ENCODE measurements around the gene SLC16A9. TPM values are rescaled to one million over a fixed set of nuclear protein-coding genes. Genes with fewer than 3 reads are reported as not detected.
"Not testable (repeated sequence)": the region's sequence is repeated elsewhere in the genome, so short reads cannot be mapped to it uniquely, and the experiment has no call there.

The SLC16A9 gene
- total RNA-seq, 1 experiment from 2014 or later: not detected

- H3K4me3 ChIP-seq (ENCODE audit: low read length); H3K4me2 ChIP-seq (ENCODE audit: low read depth, low read length, poor library complexity, severe bottlenecking); H3K36me3 ChIP-seq (ENCODE audit: insufficient read depth, low read length); H3K79me2 ChIP-seq (ENCODE audit: low read length); H3K9me3 ChIP-seq (ENCODE audit: low read length); H3K27ac ChIP-seq (ENCODE audit: low read length); H4K20me1 ChIP-seq (ENCODE audit: insufficient read depth, low read depth, low read length); H3K9me2 ChIP-seq (replicated peaks; ENCODE audit: insufficient read depth, low read length); H3K9ac ChIP-seq (ENCODE audit: low read length); H2AFZ ChIP-seq (ENCODE audit: low read length); H3K4me1 ChIP-seq (ENCODE audit: low read length); DNase-seq; H3K27me3 ChIP-seq (ENCODE audit: low read length): not testable (repeated sequence)
Observed at GRCh38 chr10:59733321-59734013, 23.8 kb upstream of the SLC16A9 start.

GRCh38 chr10:59732849-59733248 lies 23.2 kb upstream of the SLC16A9 start:
- H3K9ac ChIP-seq (ENCODE audit: low read length); H3K9me2 ChIP-seq (replicated peaks; ENCODE audit: insufficient read depth, low read length); H3K4me1 ChIP-seq (ENCODE audit: low read length); H3K27me3 ChIP-seq (ENCODE audit: low read length); H3K79me2 ChIP-seq (ENCODE audit: low read length); H3K9me3 ChIP-seq (ENCODE audit: low read length); DNase-seq; H3K4me3 ChIP-seq (ENCODE audit: low read length); H2AFZ ChIP-seq (ENCODE audit: low read length); H3K4me2 ChIP-seq (ENCODE audit: low read depth, low read length, poor library complexity, severe bottlenecking); H4K20me1 ChIP-seq (ENCODE audit: insufficient read depth, low read depth, low read length); H3K36me3 ChIP-seq (ENCODE audit: insufficient read depth, low read length); H3K27ac ChIP-seq (ENCODE audit: low read length): not testable (repeated sequence)

- not testable (repeated sequence) for DNase-seq; H4K20me1 ChIP-seq (ENCODE audit: insufficient read depth, low read depth, low read length); H3K79me2 ChIP-seq (ENCODE audit: low read length); H3K36me3 ChIP-seq (ENCODE audit: insufficient read depth, low read length); H3K4me1 ChIP-seq (ENCODE audit: low read length); H3K9me2 ChIP-seq (replicated peaks; ENCODE audit: insufficient read depth, low read length); H3K27ac ChIP-seq (ENCODE audit: low read length); H3K9me3 ChIP-seq (ENCODE audit: low read length); H2AFZ ChIP-seq (ENCODE audit: low read length); H3K4me3 ChIP-seq (ENCODE audit: low read length); H3K27me3 ChIP-seq (ENCODE audit: low read length); H3K4me2 ChIP-seq (ENCODE audit: low read depth, low read length, poor library complexity, severe bottlenecking); H3K9ac ChIP-seq (ENCODE audit: low read length)
Observed at GRCh38 chr10:59729167-59729566, 19.5 kb upstream of the SLC16A9 start.

- Histone ChIP-seq H3K27ac (ENCODE audit: low read length) (no peak overlapping the region), H3K4me1 (ENCODE audit: low read length) (no peaks in the 10 kb centered on the region), H3K27me3 (ENCODE audit: low read length) (no peaks in the 10 kb centered on the region), H3K4me2 (ENCODE audit: low read depth, low read length, poor library complexity, severe bottlenecking) (no peak overlapping the region), H3K9me3 (ENCODE audit: low read length) (no peaks in the 10 kb centered on the region), H2AFZ (ENCODE audit: low read length) (no peak overlapping the region), H3K9me2 (replicated peaks; ENCODE audit: insufficient read depth, low read length) (no peaks in the 10 kb centered on the region), H3K4me3 (ENCODE audit: low read length) (no peak overlapping the region), H3K36me3 (ENCODE audit: insufficient read depth, low read length) (no peaks in the 10 kb centered on the region), H4K20me1 (ENCODE audit: insufficient read depth, low read depth, low read length) (no peaks in the 10 kb centered on the region), H3K79me2 (ENCODE audit: low read length) (no peaks in the 10 kb centered on the region), H3K9ac (ENCODE audit: low read length) (no peak overlapping the region)
- DNase-seq: no peak
Observed at GRCh38 chr10:59724098-59724938, 14.7 kb upstream of the SLC16A9 start.

GRCh38 chr10:59720377-59720776 lies 10.7 kb upstream of the SLC16A9 start:
- Histone ChIP-seq H3K9me3 (ENCODE audit: low read length) (no peaks in the 10 kb centered on the region), H3K27me3 (ENCODE audit: low read length) (no peaks in the 10 kb centered on the region), H3K27ac (ENCODE audit: low read length) (no peak overlapping the region), H3K4me1 (ENCODE audit: low read length) (no peaks in the 10 kb centered on the region), H4K20me1 (ENCODE audit: insufficient read depth, low read depth, low read length) (no peaks in the 10 kb centered on the region), H2AFZ (ENCODE audit: low read length) (no peak overlapping the region), H3K79me2 (ENCODE audit: low read length) (no peaks in the 10 kb centered on the region), H3K36me3 (ENCODE audit: insufficient read depth, low read length) (no peaks in the 10 kb centered on the region), H3K4me3 (ENCODE audit: low read length) (no peak overlapping the region), H3K9ac (ENCODE audit: low read length) (no peak overlapping the region), H3K4me2 (ENCODE audit: low read depth, low read length, poor library complexity, severe bottlenecking) (no peak overlapping the region), H3K9me2 (replicated peaks; ENCODE audit: insufficient read depth, low read length) (no peaks in the 10 kb centered on the region)
- DNase-seq: no peak

- no peaks in the 10 kb centered on the region for H4K20me1 ChIP-seq (ENCODE audit: insufficient read depth, low read depth, low read length)
- no peaks in the 10 kb centered on the region for H3K36me3 ChIP-seq (ENCODE audit: insufficient read depth, low read length)
- no peaks in the 10 kb centered on the region for H3K9me2 ChIP-seq (replicated peaks; ENCODE audit: insufficient read depth, low read length)
- no peak overlapping the region for H3K4me3 ChIP-seq (ENCODE audit: low read length)
- H3K27me3 ChIP-seq (ENCODE audit: low read length): no peaks in the 10 kb centered on the region
- H3K79me2 ChIP-seq (ENCODE audit: low read length): no peaks in the 10 kb centered on the region
- H2AFZ ChIP-seq (ENCODE audit: low read length): no peak overlapping the region
- no peaks in the 10 kb centered on the region for H3K4me1 ChIP-seq (ENCODE audit: low read length)
- H3K27ac ChIP-seq (ENCODE audit: low read length): no peak overlapping the region
- H3K4me2 ChIP-seq (ENCODE audit: low read depth, low read length, poor library complexity, severe bottlenecking): no peak overlapping the region
- H3K9me3 ChIP-seq (ENCODE audit: low read length): no peaks in the 10 kb centered on the region
- H3K9ac ChIP-seq (ENCODE audit: low read length): no peak overlapping the region
- no peak for DNase-seq
Observed at GRCh38 chr10:59719374-59719773, 9.7 kb upstream of the SLC16A9 start.

GRCh38 chr10:59718257-59718656 lies 8.6 kb upstream of the SLC16A9 start:
- Histone ChIP-seq H3K36me3 (ENCODE audit: insufficient read depth, low read length) (no peaks in the 10 kb centered on the region), H2AFZ (ENCODE audit: low read length) (no peak overlapping the region), H3K4me1 (ENCODE audit: low read length) (no peaks in the 10 kb centered on the region), H3K9me3 (ENCODE audit: low read length) (no peaks in the 10 kb centered on the region), H4K20me1 (ENCODE audit: insufficient read depth, low read depth, low read length) (no peaks in the 10 kb centered on the region), H3K9ac (ENCODE audit: low read length) (no peak overlapping the region), H3K79me2 (ENCODE audit: low read length) (no peaks in the 10 kb centered on the region), H3K4me3 (ENCODE audit: low read length) (no peak overlapping the region), H3K27me3 (ENCODE audit: low read length) (no peaks in the 10 kb centered on the region), H3K27ac (ENCODE audit: low read length) (no peak overlapping the region), H3K9me2 (replicated peaks; ENCODE audit: insufficient read depth, low read length) (no peaks in the 10 kb centered on the region), H3K4me2 (ENCODE audit: low read depth, low read length, poor library complexity, severe bottlenecking) (no peak overlapping the region)
- no peak for DNase-seq

- Histone ChIP-seq H2AFZ (ENCODE audit: low read length) (no peak overlapping the region), H3K4me2 (ENCODE audit: low read depth, low read length, poor library complexity, severe bottlenecking) (no peak overlapping the region)
Observed at GRCh38 chr10:59713196-59713821, 3.7 kb upstream of the SLC16A9 start.

More at GRCh38 chr10:59713196-59713821, 3.7 kb upstream of the SLC16A9 start:
- H3K9me3 ChIP-seq (ENCODE audit: low read length): no peaks in the 10 kb centered on the region
- no peak overlapping the region for H3K9ac ChIP-seq (ENCODE audit: low read length)
- H3K27me3 ChIP-seq (ENCODE audit: low read length): no peaks in the 10 kb centered on the region
- H3K4me1 ChIP-seq (ENCODE audit: low read length): no peaks in the 10 kb centered on the region
- no peak overlapping the region for H3K4me3 ChIP-seq (ENCODE audit: low read length)
- no peaks in the 10 kb centered on the region for H3K79me2 ChIP-seq (ENCODE audit: low read length)
- no peaks in the 10 kb centered on the region for H4K20me1 ChIP-seq (ENCODE audit: insufficient read depth, low read depth, low read length)
- H3K9me2 ChIP-seq (replicated peaks; ENCODE audit: insufficient read depth, low read length): no peaks in the 10 kb centered on the region
- H3K36me3 ChIP-seq (ENCODE audit: insufficient read depth, low read length): no peaks in the 10 kb centered on the region
- no peak overlapping the region for H3K27ac ChIP-seq (ENCODE audit: low read length)
- DNase-seq: no peak

Data from Karpas-422 (cell line).